Kidney capillary endothelial cell (primary cell): ENCODE data around the gene SETBP1.

ENCODE experiments used
- DNase-seq: peaks from one replicate; pipeline ENCODE4 v3.0.0-alpha.2; 2018; ENCODE audit warnings: low spot score

SETBP1 gene

GRCh38 chr18:44937960-44938719 is 257.5 kb downstream of the SETBP1 start:
- DNase-seq: no peak

GRCh38 chr18:44938720-44939665 is 258.3 kb downstream of the SETBP1 start:
- no peak for DNase-seq

GRCh38 chr18:44941516-44941915 is 260.8 kb downstream of the SETBP1 start:
- DNase-seq: no peak

GRCh38 chr18:44942073-44942472 is 261.4 kb downstream of the SETBP1 start:
- DNase-seq: no peak

- no peak for DNase-seq
These were observed 262.7 kb downstream of the SETBP1 start for GRCh38 chr18:44943311-44943881.

GRCh38 chr18:44944461-44944860 is 263.8 kb downstream of the SETBP1 start:
- DNase-seq: no peak

GRCh38 chr18:44945888-44946401 is 265.3 kb downstream of the SETBP1 start:
- DNase-seq: no peak

GRCh38 chr18:44946529-44947113 is 265.9 kb downstream of the SETBP1 start:
- no peak for DNase-seq

- no peak for DNase-seq
These were observed 269.3 kb downstream of the SETBP1 start for GRCh38 chr18:44949967-44950366.

GRCh38 chr18:44950685-44951195 is 270.1 kb downstream of the SETBP1 start:
- DNase-seq: no peak

- no peak for DNase-seq
These were observed 271.1 kb downstream of the SETBP1 start for GRCh38 chr18:44951748-44952147.

- DNase-seq: no peak
These were observed 273.6 kb downstream of the SETBP1 start for GRCh38 chr18:44954257-44954656.

- DNase-seq: no peak
These were observed 275.1 kb downstream of the SETBP1 start for GRCh38 chr18:44955825-44956224.

- DNase-seq: no peak
These were observed 276.3 kb downstream of the SETBP1 start for GRCh38 chr18:44957025-44957424.

GRCh38 chr18:44957461-44957860 is 276.8 kb downstream of the SETBP1 start:
- no peak for DNase-seq

GRCh38 chr18:44958040-44958439 is 277.4 kb downstream of the SETBP1 start:
- no peak for DNase-seq

GRCh38 chr18:44958455-44958854 is 277.8 kb downstream of the SETBP1 start:
- DNase-seq: no peak

GRCh38 chr18:44959013-44959412 is 278.3 kb downstream of the SETBP1 start:
- DNase-seq: no peak

- DNase-seq: no peak
These were observed 279.9 kb downstream of the SETBP1 start for GRCh38 chr18:44960580-44960979.

- DNase-seq: no peak
These were observed 280.8 kb downstream of the SETBP1 start for GRCh38 chr18:44961288-44961995.

GRCh38 chr18:44967599-44967998 is 286.9 kb downstream of the SETBP1 start:
- no peak for DNase-seq
